NCI-H146 treated with DMSO at 0.1 percent for 48 hours (cell line): ENCODE measurements around the gene SFXN2.
"Not testable (repeated sequence)": the region's sequence is repeated elsewhere in the genome, so short reads cannot be mapped to it uniquely, and the experiment has no call there.

Experiments
- DNase-seq: peaks from one replicate; lab custom pipeline; 2025; ENCODE audit not compliant: unreplicated experiment; lab: John Stamatoyannopoulos, UW

SFXN2 gene

GRCh38 chr10:102679596-102679995 is 34.8 kb upstream of the SFXN2 start:
- DNase-seq: no peak

GRCh38 chr10:102681696-102682095 is 32.7 kb upstream of the SFXN2 start:
- no peak for DNase-seq

GRCh38 chr10:102682416-102682815 is 32.0 kb upstream of the SFXN2 start:
- DNase-seq: no peak

GRCh38 chr10:102682981-102683380 is 31.5 kb upstream of the SFXN2 start:
- DNase-seq: no peak

- DNase-seq: no peak
These were observed 30.7 kb upstream of the SFXN2 start for GRCh38 chr10:102683736-102684135.

- no peak for DNase-seq
These were observed 23.0 kb upstream of the SFXN2 start for GRCh38 chr10:102691285-102692066.

- not testable (repeated sequence) for DNase-seq
These were observed 19.0 kb upstream of the SFXN2 start for GRCh38 chr10:102695401-102695800.

GRCh38 chr10:102696736-102697135 is 17.7 kb upstream of the SFXN2 start:
- no peak for DNase-seq

- DNase-seq: no peak
These were observed 15.5 kb upstream of the SFXN2 start for GRCh38 chr10:102698894-102699293.

GRCh38 chr10:102701272-102701671 is 13.2 kb upstream of the SFXN2 start:
- DNase-seq: no peak

GRCh38 chr10:102701796-102702195 is 12.6 kb upstream of the SFXN2 start:
- no peak for DNase-seq

- no peak for DNase-seq
These were observed 11.7 kb upstream of the SFXN2 start for GRCh38 chr10:102702742-102703141.

- DNase-seq: no peak
These were observed 9.5 kb upstream of the SFXN2 start for GRCh38 chr10:102704915-102705314.

- no peak for DNase-seq
These were observed 8.9 kb upstream of the SFXN2 start for GRCh38 chr10:102705531-102705930.

GRCh38 chr10:102710609-102711008 is 3.8 kb upstream of the SFXN2 start:
- DNase-seq: no peak

- no peak for DNase-seq
These were observed 2.3 kb upstream of the SFXN2 start for GRCh38 chr10:102712089-102712488.

GRCh38 chr10:102712843-102713538 is 1.4 kb upstream of the SFXN2 start:
- DNase-seq: no peak

- no peak for DNase-seq
These were observed 960 bp upstream of the SFXN2 start for GRCh38 chr10:102713539-102713813.

GRCh38 chr10:102713814-102714620 is 419 bp upstream of the SFXN2 start, which contains the start of gene ARL3:
ARL3 (minus strand) TSS chr10:102714397; CDS start chr10:102714275, 122 bp downstream.
- DNase-seq: peak; percentile 95

- no peak for DNase-seq
These were observed 1.4 kb downstream of the SFXN2 start for GRCh38 chr10:102715880-102716279.

GRCh38 chr10:102716900-102717565 is 2.6 kb downstream of the SFXN2 start:
- not testable (repeated sequence) for DNase-seq
